H9 (cell line): Measurements from ENCODE around the gene PFN3. TPM values are rescaled to one million over a fixed set of nuclear protein-coding genes. Genes with fewer than 3 reads are reported as not detected.

Source experiments
- DNase-seq: peaks from one replicate; pipeline ENCODE4 v3.0.0-alpha.2; 2017
- H2AFZ ChIP-seq: one replicate; pipeline ENCODE4 v1.6.1; 2013; ENCODE audit warnings: mild to moderate bottlenecking, low read length, control low read depth, moderate library complexity
- H2AK5ac ChIP-seq: 2 replicates; pipeline ENCODE4 v1.6.1; 2013; ENCODE audit warnings: low read length, control low read depth, mixed read lengths; ENCODE audit not compliant: insufficient read length
- H2BK120ac ChIP-seq: one replicate; pipeline ENCODE4 v1.6.1; 2013; ENCODE audit warnings: low read depth, mild to moderate bottlenecking, low read length, control low read depth, inconsistent platforms; ENCODE audit not compliant: poor library complexity, severe bottlenecking
- H2BK12ac ChIP-seq: 2 replicates; pipeline ENCODE4 v1.6.1; 2013; ENCODE audit warnings: low read length, control low read depth, mixed read lengths, low read depth; ENCODE audit not compliant: insufficient read length
- H2BK15ac ChIP-seq: 2 replicates; pipeline ENCODE4 v1.6.1; 2013; ENCODE audit warnings: low read depth, low read length, control low read depth
- H2BK20ac ChIP-seq: one replicate; pipeline ENCODE4 v1.6.1; 2013; ENCODE audit warnings: low read depth, mild to moderate bottlenecking, low read length, control low read depth, inconsistent platforms; ENCODE audit not compliant: poor library complexity, severe bottlenecking
- H2BK5ac ChIP-seq: 2 replicates; pipeline ENCODE4 v1.6.1; 2013; ENCODE audit warnings: low read length, control low read depth, mixed read lengths; ENCODE audit not compliant: insufficient read length
- H3K14ac ChIP-seq: 2 replicates; pipeline ENCODE4 v1.6.1; 2013; ENCODE audit warnings: low read length, control low read depth; ENCODE audit not compliant: insufficient read depth
- H3K18ac ChIP-seq: 2 replicates; pipeline ENCODE4 v1.6.1; 2013; ENCODE audit warnings: low read depth, mild to moderate bottlenecking, mixed read lengths, low read length, control low read depth; ENCODE audit not compliant: insufficient read length
- H3K23ac ChIP-seq: 2 replicates; pipeline ENCODE4 v1.6.1; 2013; ENCODE audit warnings: low read length, control low read depth, mixed read lengths, low read depth; ENCODE audit not compliant: insufficient read length
- H3K23me2 ChIP-seq: 2 replicates; pipeline ENCODE4 v1.6.1; 2013; ENCODE audit warnings: low read depth, mild to moderate bottlenecking, mixed read lengths, low read length, control low read depth; ENCODE audit not compliant: insufficient read length, poor library complexity, severe bottlenecking
- H3K27ac ChIP-seq: 2 replicates; pipeline ENCODE4 v1.5.1; 2013; ENCODE audit warnings: low read length, control low read depth, mixed read lengths, low read depth; ENCODE audit not compliant: insufficient read length
- H3K27me3 ChIP-seq: 2 replicates; pipeline ENCODE4 v1.6.1; 2013; ENCODE audit warnings: low read length, control low read depth, inconsistent platforms; ENCODE audit not compliant: insufficient read depth
- H3K4ac ChIP-seq: 2 replicates; pipeline ENCODE4 v1.6.1; 2013; ENCODE audit warnings: low read depth, mild to moderate bottlenecking, control low read depth, inconsistent platforms, low read length, moderate library complexity
- H3K4me1 ChIP-seq: 2 replicates; pipeline ENCODE4 v1.6.1; 2013; ENCODE audit warnings: low read length, control low read depth, inconsistent platforms; ENCODE audit not compliant: insufficient read depth
- H3K4me2 ChIP-seq: 2 replicates; pipeline ENCODE4 v1.6.1; 2013; ENCODE audit warnings: low read length, control low read depth, mixed read lengths; ENCODE audit not compliant: insufficient read length, insufficient read depth
- H3K56ac ChIP-seq: 2 replicates; pipeline ENCODE4 v1.6.1; 2013; ENCODE audit warnings: low read depth, mild to moderate bottlenecking, mixed read lengths, low read length, control low read depth; ENCODE audit not compliant: insufficient read length
- H3K79me1 ChIP-seq: 2 replicates; pipeline ENCODE4 v1.6.1; 2013; ENCODE audit warnings: low read depth, mild to moderate bottlenecking, moderate library complexity, low read length, control low read depth, inconsistent platforms; ENCODE audit not compliant: insufficient read depth, poor library complexity, severe bottlenecking
- H3K79me2 ChIP-seq: 2 replicates; pipeline ENCODE4 v1.6.1; 2013; ENCODE audit warnings: low read length, control low read depth, inconsistent platforms; ENCODE audit not compliant: insufficient read depth
- H3K9ac ChIP-seq: 2 replicates; pipeline ENCODE4 v1.6.1; 2013; ENCODE audit warnings: low read length, control low read depth, mixed read lengths; ENCODE audit not compliant: insufficient read length; ENCODE audit errors: extremely low read depth
- H3K9me3 ChIP-seq: one replicate; pipeline ENCODE4 v1.6.1; 2013; ENCODE audit warnings: low read depth, low read length, inconsistent platforms; ENCODE audit not compliant: control insufficient read depth
- H3T11ph ChIP-seq: one replicate; pipeline ENCODE4 v1.6.1; 2013; ENCODE audit warnings: mild to moderate bottlenecking, low read length, control low read depth, inconsistent platforms
- H4K20me1 ChIP-seq: one replicate; pipeline ENCODE4 v1.6.1; 2013; ENCODE audit not compliant: control insufficient read depth, insufficient read length, insufficient read depth
- H4K5ac ChIP-seq: 2 replicates; pipeline ENCODE4 v1.6.1; 2013; ENCODE audit warnings: low read depth, mild to moderate bottlenecking, mixed read lengths, low read length, control low read depth; ENCODE audit not compliant: insufficient read length
- H4K8ac ChIP-seq: replicated peaks from 2 replicates; pipeline ENCODE4 v1.6.1; 2013; ENCODE audit warnings: low read length, control low read depth, mixed read lengths, low read depth; ENCODE audit not compliant: insufficient read length
- H4K91ac ChIP-seq: 2 replicates; pipeline ENCODE4 v1.6.1; 2013; ENCODE audit warnings: low read depth, mild to moderate bottlenecking, moderate library complexity, mixed read lengths, low read length, control low read depth; ENCODE audit not compliant: insufficient read length
- H3K27ac Mint-ChIP-seq, 3 experiments: 2 replicates in 2 of 3; 3 replicates in 1 of 3; pipeline ENCODE4 v1.8.0; 2020 to 2021; ENCODE audit warnings: mixed read lengths in 3 of 3, mild to moderate bottlenecking in 1 of 3, moderate library complexity in 1 of 3
- H3K27me3 Mint-ChIP-seq: 2 replicates; pipeline ENCODE4 v1.8.0; 2021; ENCODE audit warnings: low read depth, mild to moderate bottlenecking, moderate library complexity, mixed read lengths
- H3K36me3 Mint-ChIP-seq, 3 experiments: 2 replicates in 2 of 3; 3 replicates in 1 of 3; pipeline ENCODE4 v1.8.0; 2020 to 2021; ENCODE audit warnings: low read depth in 3 of 3, mixed read lengths in 3 of 3; ENCODE audit not compliant: insufficient read depth in 1 of 3
- H3K4me1 Mint-ChIP-seq, 2 experiments: 2 replicates each; pipeline ENCODE4 v1.8.0; 2020; ENCODE audit warnings: mixed read lengths in 2 of 2
- H3K4me3 Mint-ChIP-seq, 2 experiments: 2 replicates in 1 of 2; 3 replicates in 1 of 2; pipeline ENCODE4 v1.8.0; 2020 to 2021; ENCODE audit warnings: mild to moderate bottlenecking in 2 of 2, mixed read lengths in 2 of 2, moderate library complexity in 1 of 2
- H3K9me3 Mint-ChIP-seq, 2 experiments: 2 replicates in 1 of 2; 3 replicates in 1 of 2; pipeline ENCODE4 v1.8.0; 2020; ENCODE audit warnings: mild to moderate bottlenecking in 2 of 2, mixed read lengths in 2 of 2, moderate library complexity in 1 of 2
- WGBS: extraction: QIAGEN DNeasy Blood & Tissue Kit; methylation state at CpG from one replicate; pipeline ENCODE4 v1.1.7; 2013; ENCODE audit warnings: missing lambda C conversion rate, low lambda C conversion rate, mixed read lengths; ENCODE audit not compliant: insufficient read length; ENCODE audit errors: extremely low coverage; 5-methylcytosine and 5-hydroxymethylcytosine counted together
- total RNA-seq: library from RNA; stranded (reverse); gene quantifications from 2 replicates; pipeline ENCODE4 v1.2.1, GENCODE V29; 2021
- TF ChIP-seq, protein P1 (sequence below): fragments of 200-600 bp; sonication (generic); conservative IDR thresholded peaks from 3 replicates; pipeline ENCODE4 v1.8.0; 2021; ENCODE audit warnings: antibody characterized with exemption, mild to moderate bottlenecking

The PFN3 gene
- total RNA-seq, 1 experiment from 2014 or later, result not detected

DNA sequence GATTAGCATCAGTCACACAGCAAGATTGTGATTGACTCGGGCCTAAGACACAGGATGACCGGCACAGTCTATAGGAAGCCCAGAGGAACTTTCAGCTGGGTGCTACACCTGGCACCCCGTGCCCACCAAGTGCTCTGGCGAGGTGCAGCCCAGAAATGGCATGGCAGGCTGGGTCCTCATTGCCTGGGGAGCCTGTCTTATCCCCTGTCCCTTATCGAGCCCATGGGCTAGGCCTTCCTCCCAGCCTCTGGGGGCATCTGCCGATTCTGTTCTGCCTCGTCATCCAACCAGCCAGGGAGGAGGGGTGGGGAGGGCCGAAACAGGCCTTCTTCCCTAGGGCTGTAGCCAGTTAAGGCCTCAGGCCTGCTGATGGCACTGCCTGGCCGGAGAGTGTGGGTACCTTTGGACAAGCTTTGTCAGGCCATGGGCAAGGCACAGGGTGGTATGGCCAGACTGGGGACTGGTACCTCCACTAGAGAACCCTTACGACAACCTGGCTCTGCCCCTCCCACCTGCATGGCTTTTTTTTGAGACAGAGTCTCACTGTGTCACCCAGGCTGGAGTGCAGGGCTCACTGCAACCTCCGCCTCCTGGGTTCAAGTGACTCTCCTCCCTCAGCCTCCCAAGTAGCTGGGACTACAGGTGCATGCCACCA, 27.6 kb upstream of the PFN3 start:
- no peak overlapping the region for H3K4ac ChIP-seq
- no peak overlapping the region for H2BK12ac ChIP-seq
- H3K27me3 ChIP-seq, result no peaks in the 10 kb centered on the region
- no peak overlapping the region for H2BK120ac ChIP-seq
- no peaks in the 10 kb centered on the region for H3K9me3 Mint-ChIP-seq
- no peak overlapping the region for H4K5ac ChIP-seq
- no peak overlapping the region for H3K18ac ChIP-seq
- no peak overlapping the region for H2BK15ac ChIP-seq
- no peak overlapping the region for H3K23ac ChIP-seq
- H3K79me2 ChIP-seq, result no peaks in the 10 kb centered on the region; the same call in 1 of the 2 replicates
- no peak overlapping the region for H2AK5ac ChIP-seq
- no peak overlapping the region for H4K8ac ChIP-seq
- no peak overlapping the region for H2BK5ac ChIP-seq
- peak overlapping the region; percentile 71 for H3K9ac ChIP-seq
- H4K91ac ChIP-seq, result no peak overlapping the region
- no peak overlapping the region for H3K56ac ChIP-seq
- H3K4me1 Mint-ChIP-seq, result peaks cover 18 to 29% of the 10 kb centered on the region in 2 experiments
- H3K4me3 Mint-ChIP-seq, result peak overlapping the region; percentile 77 to 85
- H3K79me1 ChIP-seq, result no peaks in the 10 kb centered on the region
- H3K27me3 Mint-ChIP-seq, result peaks cover 5% of the 10 kb centered on the region; the same call in 1 of the 2 replicates
- H2AFZ ChIP-seq, result no peak overlapping the region
- no peak for DNase-seq
- H3K4me1 ChIP-seq, result no peaks in the 10 kb centered on the region; the same call in 1 of the 2 replicates
- H3K27ac Mint-ChIP-seq, result no peak overlapping the region
- TF ChIP-seq, protein P1, sequence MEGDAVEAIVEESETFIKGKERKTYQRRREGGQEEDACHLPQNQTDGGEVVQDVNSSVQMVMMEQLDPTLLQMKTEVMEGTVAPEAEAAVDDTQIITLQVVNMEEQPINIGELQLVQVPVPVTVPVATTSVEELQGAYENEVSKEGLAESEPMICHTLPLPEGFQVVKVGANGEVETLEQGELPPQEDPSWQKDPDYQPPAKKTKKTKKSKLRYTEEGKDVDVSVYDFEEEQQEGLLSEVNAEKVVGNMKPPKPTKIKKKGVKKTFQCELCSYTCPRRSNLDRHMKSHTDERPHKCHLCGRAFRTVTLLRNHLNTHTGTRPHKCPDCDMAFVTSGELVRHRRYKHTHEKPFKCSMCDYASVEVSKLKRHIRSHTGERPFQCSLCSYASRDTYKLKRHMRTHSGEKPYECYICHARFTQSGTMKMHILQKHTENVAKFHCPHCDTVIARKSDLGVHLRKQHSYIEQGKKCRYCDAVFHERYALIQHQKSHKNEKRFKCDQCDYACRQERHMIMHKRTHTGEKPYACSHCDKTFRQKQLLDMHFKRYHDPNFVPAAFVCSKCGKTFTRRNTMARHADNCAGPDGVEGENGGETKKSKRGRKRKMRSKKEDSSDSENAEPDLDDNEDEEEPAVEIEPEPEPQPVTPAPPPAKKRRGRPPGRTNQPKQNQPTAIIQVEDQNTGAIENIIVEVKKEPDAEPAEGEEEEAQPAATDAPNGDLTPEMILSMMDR, result no peak
- H3K36me3 Mint-ChIP-seq, result peaks cover 2 to 22% (median 20%) of the 10 kb centered on the region in 3 experiments; a peak in 6 of 7 replicates
- H3K14ac ChIP-seq, result no peak overlapping the region
- peak overlapping the region; percentile 70 for H3K4me2 ChIP-seq
- no peak overlapping the region for H3K27ac ChIP-seq
- H3T11ph ChIP-seq, result no peak overlapping the region
- H2BK20ac ChIP-seq, result no peak overlapping the region
- peaks cover 4% of the 10 kb centered on the region for H3K23me2 ChIP-seq
- no peaks in the 10 kb centered on the region for H3K9me3 ChIP-seq
- H4K20me1 ChIP-seq, result peaks cover 2% of the 10 kb centered on the region
- no CpG with 5 or more reads among the region's 11 CpGs for WGBS
